ENCODE results near the gene INPP5F.
"Not testable (repeated sequence)": the region's sequence is repeated elsewhere in the genome, so short reads cannot be mapped to it uniquely, and the experiment has no call there.

Gene INPP5F

GRCh38 chr10:119755446-119755845 lies 29.6 kb downstream of the INPP5F start:
- peak overlapping the region; percentile 48 for H3K27ac ChIP-seq (ENCODE audit: low read depth, low read length)
- H3K36me3 ChIP-seq (ENCODE audit: control insufficient read depth, insufficient read depth, low read length), result no peaks in the 10 kb centered on the region
- no peak overlapping the region for H3K4me3 ChIP-seq (ENCODE audit: low read length)
- H3K9ac ChIP-seq (ENCODE audit: low read length), result no peak overlapping the region
- H3K4me1 ChIP-seq (ENCODE audit: control insufficient read depth, insufficient read depth, low read length), result peaks cover 37% of the 10 kb centered on the region
- no peaks in the 10 kb centered on the region for H3K27me3 ChIP-seq (ENCODE audit: control insufficient read depth, insufficient read depth, low read length)

GRCh38 chr10:119758448-119759195 lies 32.8 kb downstream of the INPP5F start:
- Histone ChIP-seq H3K36me3 (ENCODE audit: control insufficient read depth, insufficient read depth, low read length) (no peaks in the 10 kb centered on the region), H3K4me3 (ENCODE audit: low read length) (no peak overlapping the region), H3K4me1 (ENCODE audit: control insufficient read depth, insufficient read depth, low read length) (peaks cover 38% of the 10 kb centered on the region), H3K27ac (ENCODE audit: low read depth, low read length) (peak overlapping the region; percentile 46), H3K27me3 (ENCODE audit: control insufficient read depth, insufficient read depth, low read length) (no peaks in the 10 kb centered on the region), H3K9ac (ENCODE audit: low read length) (no peak overlapping the region)

- no peak overlapping the region for H3K9ac ChIP-seq (ENCODE audit: low read length)
- H3K27ac ChIP-seq (ENCODE audit: low read depth, low read length), result peak overlapping the region; percentile 66
- no peaks in the 10 kb centered on the region for H3K27me3 ChIP-seq (ENCODE audit: control insufficient read depth, insufficient read depth, low read length)
- H3K4me1 ChIP-seq (ENCODE audit: control insufficient read depth, insufficient read depth, low read length), result peaks cover 29% of the 10 kb centered on the region
- no peaks in the 10 kb centered on the region for H3K36me3 ChIP-seq (ENCODE audit: control insufficient read depth, insufficient read depth, low read length)
- H3K4me3 ChIP-seq (ENCODE audit: low read length), result no peak overlapping the region
These were observed 34.0 kb downstream of the INPP5F start for GRCh38 chr10:119759832-119760231.

GRCh38 chr10:119761106-119761505 lies 35.3 kb downstream of the INPP5F start:
- Histone ChIP-seq H3K9ac (ENCODE audit: low read length) (no peak overlapping the region), H3K4me3 (ENCODE audit: low read length) (no peak overlapping the region), H3K27ac (ENCODE audit: low read depth, low read length) (peak overlapping the region; percentile 71), H3K4me1 (ENCODE audit: control insufficient read depth, insufficient read depth, low read length) (peaks cover 22% of the 10 kb centered on the region), H3K27me3 (ENCODE audit: control insufficient read depth, insufficient read depth, low read length) (no peaks in the 10 kb centered on the region), H3K36me3 (ENCODE audit: control insufficient read depth, insufficient read depth, low read length) (no peaks in the 10 kb centered on the region)

GRCh38 chr10:119762035-119762434 lies 36.2 kb downstream of the INPP5F start:
- Histone ChIP-seq H3K4me1 (ENCODE audit: control insufficient read depth, insufficient read depth, low read length) (peaks cover 22% of the 10 kb centered on the region), H3K27me3 (ENCODE audit: control insufficient read depth, insufficient read depth, low read length) (no peaks in the 10 kb centered on the region), H3K9ac (ENCODE audit: low read length) (no peak overlapping the region), H3K36me3 (ENCODE audit: control insufficient read depth, insufficient read depth, low read length) (no peaks in the 10 kb centered on the region), H3K4me3 (ENCODE audit: low read length) (no peak overlapping the region), H3K27ac (ENCODE audit: low read depth, low read length) (peak overlapping the region; percentile 71)

GRCh38 chr10:119762805-119763798 lies 37.3 kb downstream of the INPP5F start:
- peaks cover 27% of the 10 kb centered on the region for H3K4me1 ChIP-seq (ENCODE audit: control insufficient read depth, insufficient read depth, low read length)
- no peak overlapping the region for H3K9ac ChIP-seq (ENCODE audit: low read length)
- no peak overlapping the region for H3K27ac ChIP-seq (ENCODE audit: low read depth, low read length)
- H3K36me3 ChIP-seq (ENCODE audit: control insufficient read depth, insufficient read depth, low read length), result no peaks in the 10 kb centered on the region
- H3K4me3 ChIP-seq (ENCODE audit: low read length), result no peak overlapping the region
- no peaks in the 10 kb centered on the region for H3K27me3 ChIP-seq (ENCODE audit: control insufficient read depth, insufficient read depth, low read length)

- Histone ChIP-seq H3K4me3 (ENCODE audit: low read length) (no peak overlapping the region), H3K36me3 (ENCODE audit: control insufficient read depth, insufficient read depth, low read length) (no peaks in the 10 kb centered on the region), H3K4me1 (ENCODE audit: control insufficient read depth, insufficient read depth, low read length) (peaks cover 25% of the 10 kb centered on the region), H3K27ac (ENCODE audit: low read depth, low read length) (peak overlapping the region; percentile 35), H3K27me3 (ENCODE audit: control insufficient read depth, insufficient read depth, low read length) (no peaks in the 10 kb centered on the region), H3K9ac (ENCODE audit: low read length) (no peak overlapping the region)
These were observed 42.7 kb downstream of the INPP5F start for GRCh38 chr10:119768455-119769094.

GRCh38 chr10:119769886-119770285 lies 44.0 kb downstream of the INPP5F start:
- Histone ChIP-seq H3K27ac (ENCODE audit: low read depth, low read length) (peak overlapping the region; percentile 70), H3K27me3 (ENCODE audit: control insufficient read depth, insufficient read depth, low read length) (no peaks in the 10 kb centered on the region)

GRCh38 chr10:119770928-119771327 lies 45.1 kb downstream of the INPP5F start:
- H3K4me1 ChIP-seq (ENCODE audit: control insufficient read depth, insufficient read depth, low read length), result peaks cover 25% of the 10 kb centered on the region
- no peak overlapping the region for H3K9ac ChIP-seq (ENCODE audit: low read length)
- no peak overlapping the region for H3K4me3 ChIP-seq (ENCODE audit: low read length)
- H3K27ac ChIP-seq (ENCODE audit: low read depth, low read length), result peak overlapping the region; percentile 53
- no peaks in the 10 kb centered on the region for H3K36me3 ChIP-seq (ENCODE audit: control insufficient read depth, insufficient read depth, low read length)
- no peaks in the 10 kb centered on the region for H3K27me3 ChIP-seq (ENCODE audit: control insufficient read depth, insufficient read depth, low read length)

More at GRCh38 chr10:119769886-119770285, 44.0 kb downstream of the INPP5F start:
- Histone ChIP-seq H3K36me3 (ENCODE audit: control insufficient read depth, insufficient read depth, low read length) (no peaks in the 10 kb centered on the region), H3K4me3 (ENCODE audit: low read length) (no peak overlapping the region), H3K9ac (ENCODE audit: low read length) (no peak overlapping the region), H3K4me1 (ENCODE audit: control insufficient read depth, insufficient read depth, low read length) (peaks cover 25% of the 10 kb centered on the region)

- Histone ChIP-seq H3K27ac (ENCODE audit: low read depth, low read length) (no peak overlapping the region), H3K9ac (ENCODE audit: low read length) (no peak overlapping the region), H3K36me3 (ENCODE audit: control insufficient read depth, insufficient read depth, low read length) (no peaks in the 10 kb centered on the region), H3K27me3 (ENCODE audit: control insufficient read depth, insufficient read depth, low read length) (no peaks in the 10 kb centered on the region), H3K4me1 (ENCODE audit: control insufficient read depth, insufficient read depth, low read length) (peaks cover 25% of the 10 kb centered on the region), H3K4me3 (ENCODE audit: low read length) (no peak overlapping the region)
These were observed 46.5 kb downstream of the INPP5F start for GRCh38 chr10:119772334-119772733.

- H3K4me3 ChIP-seq (ENCODE audit: low read length); H3K27ac ChIP-seq (ENCODE audit: low read depth, low read length); H3K36me3 ChIP-seq (ENCODE audit: control insufficient read depth, insufficient read depth, low read length); H3K27me3 ChIP-seq (ENCODE audit: control insufficient read depth, insufficient read depth, low read length); H3K9ac ChIP-seq (ENCODE audit: low read length): not testable (repeated sequence)
- peaks cover 21% of the 10 kb centered on the region for H3K4me1 ChIP-seq (ENCODE audit: control insufficient read depth, insufficient read depth, low read length)
These were observed 47.2 kb downstream of the INPP5F start for GRCh38 chr10:119773041-119773440.

GRCh38 chr10:119775529-119775928 lies 49.7 kb downstream of the INPP5F start:
- no peak overlapping the region for H3K9ac ChIP-seq (ENCODE audit: low read length)
- H3K27ac ChIP-seq (ENCODE audit: low read depth, low read length), result no peak overlapping the region
- no peaks in the 10 kb centered on the region for H3K27me3 ChIP-seq (ENCODE audit: control insufficient read depth, insufficient read depth, low read length)
- H3K4me3 ChIP-seq (ENCODE audit: low read length), result no peak overlapping the region
- H3K4me1 ChIP-seq (ENCODE audit: control insufficient read depth, insufficient read depth, low read length), result peaks cover 3% of the 10 kb centered on the region
- H3K36me3 ChIP-seq (ENCODE audit: control insufficient read depth, insufficient read depth, low read length), result no peaks in the 10 kb centered on the region

Measured in rectal smooth muscle tissue (tissue), 1 donor.